Globus pallidus (tissue), 1 donor: Measurements from ENCODE around the gene MIPOL1.

Experiments
- DNase-seq: peaks from one replicate; pipeline ENCODE4 v3.0.0-alpha.2; 2015; ENCODE audit warnings: low spot score

MIPOL1 gene

DNA sequence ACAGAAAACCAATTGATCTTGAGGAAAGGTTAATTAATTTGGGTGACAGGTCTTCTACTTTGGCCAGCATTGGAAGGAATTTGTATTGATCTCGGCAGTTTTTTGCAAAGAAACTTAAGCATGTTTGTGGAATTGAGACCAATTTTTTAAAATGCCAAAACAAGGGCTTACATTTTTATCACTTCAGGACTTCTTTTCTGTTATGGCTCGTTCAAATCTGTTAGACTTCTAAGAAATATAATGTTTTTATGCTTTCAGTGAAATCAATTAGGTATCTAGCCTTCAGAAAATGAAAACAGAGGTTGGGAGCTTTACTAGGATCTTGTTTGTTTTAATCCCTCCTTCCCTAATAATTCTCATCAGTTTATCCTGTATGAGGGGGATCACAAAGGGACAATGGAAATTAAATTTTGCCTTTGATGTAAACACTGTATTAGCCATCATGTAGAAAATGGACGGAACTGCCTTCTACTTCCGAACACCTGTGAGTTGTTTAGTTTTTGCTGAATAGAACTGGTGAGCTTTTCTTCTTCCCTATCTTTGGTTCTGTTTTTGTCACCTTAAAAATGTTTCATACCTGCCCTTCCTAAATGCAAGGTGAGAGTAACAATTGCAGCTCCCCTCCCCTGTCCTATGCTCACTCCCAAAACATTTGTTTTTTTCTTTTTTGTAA lies 389.5 kb downstream of the MIPOL1 start:
- DNase-seq = no peak

DNA sequence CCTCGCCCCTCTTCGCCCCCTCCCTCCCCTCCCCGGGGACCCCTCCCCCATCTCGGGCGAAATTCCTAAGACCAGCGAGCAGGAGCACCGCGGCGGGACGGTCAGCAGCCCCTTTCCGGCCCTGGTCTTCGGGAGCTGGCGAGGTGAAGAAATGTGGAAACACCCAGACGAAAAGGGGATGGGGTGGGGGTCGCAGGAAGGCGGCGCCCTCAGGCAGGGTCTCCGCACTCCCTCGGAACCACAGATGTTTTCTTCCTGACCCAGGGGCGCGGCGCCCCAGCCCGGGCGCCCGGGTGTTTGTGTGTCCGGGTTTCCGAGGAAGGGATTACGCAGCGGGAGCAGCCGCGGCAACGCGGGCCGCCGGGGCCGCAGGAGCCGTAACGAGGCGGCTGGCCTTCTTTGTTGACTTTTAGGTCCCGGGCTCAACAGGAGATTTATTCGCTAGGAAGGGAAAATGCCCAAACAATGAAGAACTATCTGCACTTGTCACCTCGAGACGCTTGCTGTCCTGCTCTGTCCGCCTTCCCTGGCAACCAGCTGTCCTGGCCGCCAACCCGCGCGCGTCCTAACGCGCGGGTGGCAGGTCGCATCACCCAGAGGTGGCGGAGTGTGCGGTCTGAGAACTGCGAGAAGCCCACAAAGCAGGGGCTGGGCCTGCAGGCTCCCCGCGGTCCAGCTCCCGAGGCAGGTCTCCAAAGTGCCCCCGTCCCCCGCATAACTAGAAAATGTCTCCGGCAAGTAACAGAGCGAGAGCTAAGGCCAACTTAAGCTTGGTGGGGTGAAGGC lies 390.3 kb downstream of the MIPOL1 start:
- no peak for DNase-seq

- DNase-seq = no peak
Measured at GRCh38 chr14:37588667-37588955, 390.9 kb downstream of the MIPOL1 start.

DNA sequence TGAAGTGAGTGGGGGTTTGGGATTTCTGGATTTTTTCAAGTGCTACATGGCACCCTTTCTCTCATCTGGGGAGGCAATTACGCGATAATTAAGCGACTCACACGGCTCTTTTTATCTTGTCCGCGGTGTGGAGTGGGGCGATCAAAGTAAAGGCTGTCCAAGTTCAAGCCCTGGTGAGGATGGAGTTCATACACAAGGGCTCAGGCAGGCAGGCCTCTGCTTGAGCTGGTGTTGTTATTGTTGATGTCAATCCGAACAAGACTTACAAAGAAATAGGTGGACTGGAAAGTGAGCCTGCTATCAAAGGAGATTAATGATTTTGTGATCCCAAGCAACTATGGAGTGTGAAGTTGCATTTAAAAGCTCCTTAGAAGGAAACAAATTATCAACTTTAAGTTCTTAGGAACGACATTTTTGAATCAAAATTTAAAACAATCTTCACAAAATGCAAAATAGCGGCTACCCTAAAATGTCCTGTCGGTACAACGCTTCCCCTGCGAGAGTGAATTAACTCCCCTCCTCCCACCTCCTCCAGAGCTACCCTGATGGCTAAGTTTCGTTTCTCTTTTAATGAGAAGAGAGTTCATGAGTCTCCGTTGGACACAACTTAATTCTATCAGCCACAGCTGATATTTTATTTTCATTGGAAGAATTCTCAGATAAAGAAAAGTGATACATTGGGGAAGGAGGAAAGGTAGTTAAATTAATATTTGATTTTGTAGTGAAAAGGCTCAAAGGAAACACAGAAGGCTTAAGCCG lies 391.4 kb downstream of the MIPOL1 start:
- no peak for DNase-seq

DNA sequence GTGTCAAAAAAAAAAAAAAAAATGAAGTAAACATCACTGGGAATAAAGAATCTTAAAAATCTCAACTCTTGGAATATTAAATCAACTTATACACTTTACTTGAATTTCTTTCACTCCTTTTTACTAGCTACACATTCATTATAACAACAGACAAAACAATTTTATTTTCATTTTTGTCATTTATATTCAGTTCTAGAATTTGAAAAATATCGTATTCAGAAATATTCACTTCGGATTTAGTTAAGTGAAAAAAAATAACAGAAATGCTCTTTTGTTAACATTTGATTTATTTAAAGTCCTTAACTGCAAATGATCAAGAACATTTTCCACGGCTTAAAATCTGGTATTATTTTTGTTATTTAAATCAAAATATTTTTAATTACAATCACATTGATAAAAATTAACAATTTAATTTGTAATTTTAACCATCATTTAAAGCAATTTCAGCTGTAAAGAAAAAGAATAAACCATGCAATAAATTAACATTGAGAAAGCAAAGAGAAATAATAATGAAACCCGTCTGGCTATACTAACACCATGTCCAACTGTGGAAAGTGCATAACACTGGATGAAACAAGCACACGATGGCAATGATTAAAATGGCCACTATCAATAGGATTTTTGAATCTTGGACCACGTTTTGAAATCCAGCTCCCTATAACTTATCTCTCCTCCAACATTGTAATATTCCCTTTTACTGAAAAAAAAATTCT lies 392.1 kb downstream of the MIPOL1 start:
- no peak for DNase-seq

DNA sequence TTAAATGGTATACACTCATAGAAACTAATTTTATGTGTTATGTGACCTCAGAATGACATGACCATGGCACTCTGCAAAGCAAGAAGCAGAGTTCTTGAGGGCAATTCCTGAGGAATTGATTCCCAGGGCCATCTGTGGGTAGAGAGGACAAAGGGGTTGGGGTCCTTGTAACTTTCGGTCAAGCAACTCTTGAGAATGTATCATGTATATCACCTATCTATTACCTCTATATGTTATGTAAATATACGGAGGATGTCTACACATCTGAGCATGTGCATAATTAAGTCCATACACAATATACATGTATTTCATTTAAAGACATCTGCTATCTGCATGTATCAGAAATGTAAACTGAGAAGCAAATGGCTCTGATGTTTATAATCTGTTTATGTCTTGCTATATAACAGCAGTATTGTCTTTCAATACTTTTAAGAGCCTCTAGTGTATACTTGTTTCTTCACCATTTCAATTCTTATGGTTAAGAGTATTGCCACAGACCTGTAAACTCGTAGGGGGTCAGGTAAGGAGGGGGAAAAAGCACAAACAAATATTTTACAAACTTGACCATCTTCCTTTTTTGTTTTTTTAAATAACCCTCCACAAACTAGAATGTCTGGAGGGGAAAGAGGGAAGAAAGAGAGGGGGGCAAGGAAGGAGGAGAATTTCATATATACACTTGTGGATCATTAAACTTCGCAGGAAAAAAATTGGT lies 392.8 kb downstream of the MIPOL1 start:
- no peak for DNase-seq

GRCh38 chr14:37591311-37591940 lies 393.7 kb downstream of the MIPOL1 start:
- no peak for DNase-seq

DNA sequence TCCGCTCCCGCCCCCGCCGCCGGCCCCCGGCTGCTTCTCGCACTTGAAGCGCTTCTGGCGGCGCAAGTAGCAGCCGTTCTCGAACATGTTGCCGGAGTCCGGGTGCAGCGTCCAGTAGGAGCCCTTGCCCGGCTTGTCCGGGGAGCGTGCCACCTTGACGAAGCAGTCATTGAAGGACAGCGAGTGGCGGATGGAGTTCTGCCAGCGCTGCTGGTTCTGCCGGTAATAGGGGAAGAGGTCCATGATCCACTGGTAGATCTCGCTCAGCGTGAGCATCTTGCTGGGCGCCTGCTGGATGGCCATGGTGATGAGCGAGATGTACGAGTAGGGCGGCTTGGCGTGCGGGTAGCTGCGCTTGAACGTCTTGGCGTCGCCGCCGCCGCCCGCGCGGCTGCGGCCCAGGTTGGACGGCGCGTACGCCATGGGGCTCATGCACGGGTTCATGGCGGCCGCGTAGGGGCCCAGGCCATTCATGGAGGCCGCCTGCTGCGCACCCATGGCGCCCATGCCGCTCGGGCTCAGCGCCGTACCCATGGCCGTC lies 394.3 kb downstream of the MIPOL1 start:
- DNase-seq = no peak

DNA sequence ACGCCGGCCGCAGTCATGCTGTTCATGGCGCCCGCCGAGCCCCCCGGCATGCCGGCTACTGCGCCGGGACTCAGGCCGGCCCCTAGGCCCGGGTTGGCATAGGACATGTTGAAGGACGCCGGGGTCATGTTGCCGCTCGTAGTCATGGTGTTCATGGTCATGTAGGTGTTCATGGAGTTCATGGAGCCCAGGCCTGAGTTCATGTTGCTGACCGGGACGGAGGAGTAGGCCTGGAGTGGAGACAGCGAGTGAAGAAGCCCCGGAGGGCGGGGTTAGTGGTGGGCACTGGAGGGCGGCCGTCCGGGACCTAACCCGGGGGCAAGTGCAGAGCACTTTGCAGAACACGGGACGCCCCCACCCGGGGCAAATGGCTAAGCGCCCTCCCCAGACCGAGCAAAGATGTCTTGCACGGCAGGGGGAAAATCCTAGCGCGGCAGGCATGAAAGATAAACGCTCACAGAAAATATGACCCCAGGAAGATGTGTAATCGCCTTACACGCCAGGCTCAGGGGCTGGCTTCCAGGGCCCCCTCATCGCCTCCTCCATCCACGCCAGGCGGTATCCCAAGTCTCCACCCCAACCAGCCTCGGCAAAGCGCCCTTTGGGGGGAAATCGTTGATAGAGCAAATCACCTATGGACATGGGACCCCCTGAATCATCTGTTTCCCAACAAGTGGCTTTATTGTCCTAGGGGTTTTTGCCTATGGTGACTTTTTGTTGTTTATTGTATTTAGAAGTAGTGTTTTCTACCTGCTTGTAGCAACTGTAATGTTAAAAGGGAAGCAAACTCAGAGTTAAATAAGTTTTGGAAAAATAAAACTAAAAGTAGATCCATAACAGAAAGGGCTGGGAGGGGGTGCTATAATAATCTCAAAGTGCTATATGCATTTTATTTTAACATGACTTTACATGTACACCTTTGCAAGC lies 395.0 kb downstream of the MIPOL1 start:
- DNase-seq = no peak

- no peak for DNase-seq
Measured at GRCh38 chr14:37593511-37594237, 395.9 kb downstream of the MIPOL1 start.

- DNase-seq = peak; percentile 46
Measured at GRCh38 chr14:37594238-37594970, 396.7 kb downstream of the MIPOL1 start.

DNA sequence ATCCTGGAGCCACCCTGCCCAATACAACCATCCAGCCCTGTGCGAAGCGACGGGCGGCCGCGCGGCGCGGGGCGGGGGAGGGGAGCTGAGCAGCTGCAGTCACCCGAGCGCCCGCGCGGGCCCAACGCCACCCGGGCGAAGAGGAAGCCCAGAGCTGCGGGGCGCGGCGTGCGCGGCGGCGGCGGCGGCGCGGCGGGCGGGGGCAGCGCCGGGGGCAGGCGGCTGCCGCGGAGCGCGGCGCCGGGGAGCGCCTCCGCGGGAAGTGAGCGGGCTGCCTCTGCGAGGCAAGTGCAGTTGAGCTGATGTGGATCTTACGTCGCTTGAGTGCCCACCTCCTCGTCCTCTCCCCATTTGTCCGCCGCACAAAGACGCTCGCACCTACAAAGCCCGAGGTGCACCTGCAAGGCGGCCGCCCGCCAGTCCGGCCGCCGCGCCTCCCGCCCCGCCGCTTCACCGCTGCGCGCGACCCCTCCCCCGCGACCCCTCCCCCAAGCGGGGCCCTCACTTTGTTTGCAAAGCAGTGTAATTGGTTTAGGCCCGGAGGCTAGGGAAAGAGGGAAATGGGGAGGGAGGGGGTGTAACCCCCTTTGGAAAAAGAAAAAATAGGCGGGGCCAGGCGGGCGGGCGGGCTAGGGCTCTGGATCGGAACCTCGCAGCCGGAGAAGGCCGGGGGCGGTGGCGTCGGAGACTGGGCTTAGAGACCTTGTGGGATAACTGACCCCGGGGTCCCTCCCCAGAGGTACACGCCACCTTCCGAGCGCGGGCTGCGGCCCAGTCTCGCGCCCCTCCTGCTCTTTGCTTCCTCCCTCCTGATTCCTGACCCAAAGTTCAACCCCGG lies 397.5 kb downstream of the MIPOL1 start, which contains the start of the genes FOXA1 and TTC6:
Gene FOXA1 (minus strand): TSS at position 279 of the 838 bp plus-strand sequence. CDS start 277 bp downstream, at position 2.
Gene TTC6 (plus strand): TSS at position 659 of the 838 bp plus-strand sequence. CDS start 26,436 bp downstream, outside the sequence.
- no peak for DNase-seq

- no peak for DNase-seq
Measured at GRCh38 chr14:37595809-37596621, 398.3 kb downstream of the MIPOL1 start.

DNA sequence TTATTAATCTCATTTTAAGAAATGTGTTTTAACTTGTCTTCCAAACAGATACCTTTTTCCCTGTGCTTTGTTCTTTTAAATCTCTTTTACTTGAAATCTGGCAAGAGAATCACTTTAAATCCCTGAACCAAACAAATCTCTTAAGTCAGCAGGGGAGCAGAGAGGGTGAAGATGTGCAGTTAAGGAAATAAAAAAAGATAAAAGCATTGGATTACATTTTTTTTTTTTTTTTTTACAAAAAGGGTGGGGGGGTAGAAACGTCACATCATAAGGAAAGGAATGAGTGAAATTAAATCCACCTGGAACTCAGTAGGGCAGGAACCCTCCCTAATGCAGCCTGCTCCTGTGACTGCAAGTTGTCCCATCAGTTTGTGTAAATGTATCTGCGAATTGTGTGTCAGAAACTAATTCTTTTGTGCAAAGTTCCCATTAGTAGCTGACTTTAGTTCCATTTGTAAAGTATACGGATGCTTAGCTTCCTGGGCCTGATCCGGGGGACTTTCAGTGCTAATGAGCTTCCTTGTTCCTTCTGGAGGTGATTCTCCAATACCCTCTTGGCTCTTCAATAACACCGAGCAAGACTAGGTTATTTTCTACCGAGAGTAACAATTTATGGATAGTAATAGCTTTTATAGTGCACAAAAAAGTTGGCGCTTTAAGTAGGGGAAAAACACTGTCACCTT lies 399.2 kb downstream of the MIPOL1 start:
- DNase-seq = no peak

DNA sequence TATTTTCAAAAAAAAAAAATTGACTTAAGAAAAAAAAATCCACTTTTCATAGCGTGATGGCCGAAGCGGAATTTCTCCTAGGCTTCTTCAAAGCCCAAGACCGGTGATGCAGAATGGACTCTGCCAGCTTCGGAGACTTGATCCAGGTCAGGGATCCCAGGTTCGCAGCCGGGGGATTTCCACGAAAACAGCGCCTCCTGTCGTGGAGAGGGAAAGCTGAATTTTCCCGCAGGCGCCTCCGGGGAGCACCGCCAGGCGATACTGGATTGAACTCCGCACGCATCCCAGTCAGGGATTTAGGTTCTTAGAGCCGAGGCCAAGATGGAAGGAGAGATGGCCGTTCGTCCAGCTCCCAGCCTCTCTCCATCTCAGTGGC lies 399.8 kb downstream of the MIPOL1 start:
- DNase-seq = no peak
